ENCODE measurements around the gene OPN5. TPM values are rescaled to one million over a fixed set of nuclear protein-coding genes. Genes with fewer than 3 reads are reported as not detected.

OPN5 gene
- total and polyA plus RNA-seq, 2 donors from 2014 or later = 0.16 TPM; not detected in 1

DNA sequence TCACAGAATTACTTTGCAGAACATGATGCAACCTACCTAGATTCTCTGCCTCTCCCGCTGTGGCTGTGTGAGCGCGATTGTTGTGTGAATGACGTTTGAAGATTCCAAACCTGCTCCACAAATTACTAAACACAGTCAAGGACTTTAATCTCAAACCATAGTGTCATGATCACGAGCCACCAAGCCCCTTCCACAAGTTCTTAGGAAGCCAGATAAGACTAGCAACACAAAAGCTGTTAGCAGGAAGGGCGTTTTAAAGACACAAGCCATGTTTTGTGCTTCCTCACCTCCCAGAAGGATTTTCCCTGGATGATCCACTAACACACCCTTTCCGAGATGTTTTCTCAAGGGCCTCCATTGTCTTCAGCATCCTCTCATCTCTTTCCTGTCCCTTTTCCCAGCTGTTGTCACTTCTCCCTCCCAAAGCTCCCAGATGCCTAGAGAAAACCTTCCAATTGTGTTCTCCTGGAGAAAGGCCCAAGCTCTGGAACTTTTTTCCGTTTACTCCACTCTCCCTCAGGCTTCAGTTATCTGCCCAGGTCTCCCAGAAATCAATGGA, 12.8 kb downstream of the OPN5 start:
- FAIRE-seq = no peak
- Histone ChIP-seq H3K9ac (ENCODE audit: low read length in 3 of 3) (no peak overlapping the region), H3K4me3 (ENCODE audit: low read length in 3 of 3) (no peak overlapping the region), H3K4me1 (ENCODE audit: control insufficient read depth in 2 of 3, insufficient read depth in 2 of 3, low read depth in 1 of 3, low read length in 3 of 3) (no peaks in the 10 kb centered on the region), H3K27me3 (ENCODE audit: control insufficient read depth, insufficient read depth, low read length) (no peaks in the 10 kb centered on the region), H3K36me3 (ENCODE audit: control insufficient read depth in 2 of 3, insufficient read depth in 3 of 3, low read length in 3 of 3) (no peaks in the 10 kb centered on the region), H3K27ac (ENCODE audit: low read depth in 2 of 2, low read length in 2 of 2) (no peak overlapping the region), H3K9me3 (ENCODE audit: control insufficient read depth in 2 of 3, insufficient read depth in 1 of 3, low read length in 3 of 3) (no peaks in the 10 kb centered on the region)
- TF ChIP-seq, protein P1, sequence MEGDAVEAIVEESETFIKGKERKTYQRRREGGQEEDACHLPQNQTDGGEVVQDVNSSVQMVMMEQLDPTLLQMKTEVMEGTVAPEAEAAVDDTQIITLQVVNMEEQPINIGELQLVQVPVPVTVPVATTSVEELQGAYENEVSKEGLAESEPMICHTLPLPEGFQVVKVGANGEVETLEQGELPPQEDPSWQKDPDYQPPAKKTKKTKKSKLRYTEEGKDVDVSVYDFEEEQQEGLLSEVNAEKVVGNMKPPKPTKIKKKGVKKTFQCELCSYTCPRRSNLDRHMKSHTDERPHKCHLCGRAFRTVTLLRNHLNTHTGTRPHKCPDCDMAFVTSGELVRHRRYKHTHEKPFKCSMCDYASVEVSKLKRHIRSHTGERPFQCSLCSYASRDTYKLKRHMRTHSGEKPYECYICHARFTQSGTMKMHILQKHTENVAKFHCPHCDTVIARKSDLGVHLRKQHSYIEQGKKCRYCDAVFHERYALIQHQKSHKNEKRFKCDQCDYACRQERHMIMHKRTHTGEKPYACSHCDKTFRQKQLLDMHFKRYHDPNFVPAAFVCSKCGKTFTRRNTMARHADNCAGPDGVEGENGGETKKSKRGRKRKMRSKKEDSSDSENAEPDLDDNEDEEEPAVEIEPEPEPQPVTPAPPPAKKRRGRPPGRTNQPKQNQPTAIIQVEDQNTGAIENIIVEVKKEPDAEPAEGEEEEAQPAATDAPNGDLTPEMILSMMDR (IDR thresholded peaks at IDR 0.05; ENCODE audit: borderline replicate concordance, extremely low read depth, insufficient read depth) = no peak
- no peak for DNase-seq
- intact Hi-C loops (cut with DNase I) = no loop called here

DNA sequence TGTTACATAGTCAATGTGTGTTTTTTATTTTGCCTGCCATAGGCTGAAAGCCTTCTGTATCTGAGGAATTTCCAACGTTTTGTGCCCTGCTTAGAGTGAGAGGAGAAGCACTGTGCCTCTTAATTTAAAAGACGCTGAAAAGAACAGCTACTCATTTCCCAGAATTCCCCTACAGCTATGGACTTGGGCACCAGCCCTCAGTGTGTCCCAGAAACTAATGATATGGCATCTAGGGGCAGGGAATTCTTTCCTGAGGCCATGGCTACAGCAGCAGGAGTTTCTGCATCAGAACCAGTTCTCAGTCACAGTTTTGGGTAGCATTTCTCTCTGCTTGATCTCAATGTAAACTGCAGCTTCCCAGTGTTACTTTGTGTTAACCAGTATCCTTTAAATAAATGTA, 20.2 kb downstream of the OPN5 start:
- DNase-seq (no peak), FAIRE-seq (no peak)
- Histone ChIP-seq H3K27me3 (ENCODE audit: control insufficient read depth, insufficient read depth, low read length) (no peaks in the 10 kb centered on the region), H3K36me3 (ENCODE audit: control insufficient read depth in 2 of 3, insufficient read depth in 3 of 3, low read length in 3 of 3) (no peaks in the 10 kb centered on the region), H3K9ac (ENCODE audit: low read length in 3 of 3) (no peak overlapping the region), H3K4me1 (ENCODE audit: control insufficient read depth in 2 of 3, insufficient read depth in 2 of 3, low read depth in 1 of 3, low read length in 3 of 3) (no peaks in the 10 kb centered on the region), H3K9me3 (ENCODE audit: control insufficient read depth in 2 of 3, insufficient read depth in 1 of 3, low read length in 3 of 3) (no peaks in the 10 kb centered on the region), H3K4me3 (ENCODE audit: low read length in 3 of 3) (no peak overlapping the region), H3K27ac (ENCODE audit: low read depth in 2 of 2, low read length in 2 of 2) (no peak overlapping the region)
- TF ChIP-seq, protein P1 (IDR thresholded peaks at IDR 0.05; ENCODE audit: borderline replicate concordance, extremely low read depth, insufficient read depth) = no peak
- intact Hi-C loops (cut with DNase I) = no loop called here

DNA sequence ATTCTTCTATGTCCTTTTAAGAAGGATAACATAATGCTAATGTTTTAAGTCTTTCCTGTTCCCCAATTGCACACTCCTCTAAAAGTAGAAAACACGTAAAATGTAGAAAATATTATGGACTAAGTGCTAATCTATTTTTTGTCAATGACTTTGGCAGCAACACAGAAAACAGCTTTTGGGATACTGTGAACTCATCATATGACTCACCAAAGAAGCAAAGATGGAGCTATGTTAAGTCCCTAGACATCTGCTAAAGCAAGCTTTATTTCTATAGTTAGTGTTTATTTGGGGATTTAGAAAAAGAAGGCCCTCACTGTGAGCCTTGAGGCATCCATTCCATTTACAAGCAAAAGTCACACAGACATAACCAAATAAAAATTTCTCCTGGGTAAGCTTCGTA, 23.0 kb downstream of the OPN5 start:
- no peaks in the 10 kb centered on the region for H3K9me3 ChIP-seq (ENCODE audit: control insufficient read depth in 2 of 3, insufficient read depth in 1 of 3, low read length in 3 of 3)
- FAIRE-seq (no peak), DNase-seq (no peak)
- no peak overlapping the region for H3K27ac ChIP-seq (ENCODE audit: low read depth in 2 of 2, low read length in 2 of 2)
- intact Hi-C loops (cut with DNase I) = no loop called here
- H3K36me3 ChIP-seq (ENCODE audit: control insufficient read depth in 2 of 3, insufficient read depth in 3 of 3, low read length in 3 of 3) = no peaks in the 10 kb centered on the region
- H3K9ac ChIP-seq (ENCODE audit: low read length in 3 of 3) = no peak overlapping the region
- H3K27me3 ChIP-seq (ENCODE audit: control insufficient read depth, insufficient read depth, low read length) = no peaks in the 10 kb centered on the region
- TF ChIP-seq, protein P1 (IDR thresholded peaks at IDR 0.05; ENCODE audit: borderline replicate concordance, extremely low read depth, insufficient read depth) = no peak
- H3K4me3 ChIP-seq (ENCODE audit: low read length in 3 of 3) = no peak overlapping the region
- H3K4me1 ChIP-seq (ENCODE audit: control insufficient read depth in 2 of 3, insufficient read depth in 2 of 3, low read depth in 1 of 3, low read length in 3 of 3) = no peaks in the 10 kb centered on the region

DNA sequence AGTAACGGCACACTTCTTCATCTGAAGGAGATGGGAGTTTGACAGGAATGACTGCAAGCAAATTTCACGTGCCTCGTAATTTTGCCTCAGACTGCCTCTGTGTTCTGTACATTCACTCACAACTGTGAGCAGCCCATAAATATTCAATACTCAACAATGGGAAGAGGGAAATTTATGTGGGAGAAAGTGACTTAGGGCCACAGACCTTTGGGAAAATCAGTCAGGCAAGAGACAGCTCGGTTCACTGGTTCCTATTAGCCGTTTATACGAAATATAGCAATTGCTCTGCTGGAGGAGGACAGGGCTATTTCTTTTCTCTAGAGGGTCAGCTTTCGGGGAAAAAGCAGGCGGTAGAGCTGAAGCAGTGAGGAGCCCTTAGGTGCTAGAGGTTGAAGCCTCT, 28.0 kb downstream of the OPN5 start:
- TF ChIP-seq, protein P1 (IDR thresholded peaks at IDR 0.05; ENCODE audit: borderline replicate concordance, extremely low read depth, insufficient read depth) = no peak

More for the DNA sequence above, 28.0 kb downstream of the OPN5 start:
- DNase-seq = peak in 3 of 5 donors; percentile 12 to 62 (median 44)
- Histone ChIP-seq H3K36me3 (ENCODE audit: control insufficient read depth in 2 of 3, insufficient read depth in 3 of 3, low read length in 3 of 3) (no peaks in the 10 kb centered on the region), H3K9me3 (ENCODE audit: control insufficient read depth in 2 of 3, insufficient read depth in 1 of 3, low read length in 3 of 3) (no peaks in the 10 kb centered on the region), H3K9ac (ENCODE audit: low read length in 3 of 3) (no peak overlapping the region), H3K4me1 (ENCODE audit: control insufficient read depth in 2 of 3, insufficient read depth in 2 of 3, low read depth in 1 of 3, low read length in 3 of 3) (no peaks in the 10 kb centered on the region), H3K27me3 (ENCODE audit: control insufficient read depth, insufficient read depth, low read length) (no peaks in the 10 kb centered on the region), H3K27ac (ENCODE audit: low read depth in 2 of 2, low read length in 2 of 2) (no peak overlapping the region), H3K4me3 (ENCODE audit: low read length in 3 of 3) (no peak overlapping the region)
- no peak for FAIRE-seq
- intact Hi-C loops (cut with DNase I) = no loop called here
